ENCODE data around the gene WDR6.

The WDR6 gene

GRCh38 chr3:49030321-49030720 is 23.1 kb downstream of the WDR6 start:
- peaks cover 21% of the 10 kb centered on the region; the same call in 1 of the 2 replicates for H3K79me2 ChIP-seq (ENCODE audit: insufficient read depth, low read depth)
- H3K4me3 ChIP-seq (IDR thresholded peaks at IDR 0.05; ENCODE audit: insufficient read depth, low read depth, low read length) = no peak overlapping the region
- H3K27me3 ChIP-seq (ENCODE audit: insufficient read depth, low read depth) = no peaks in the 10 kb centered on the region
- H3K4me1 ChIP-seq (ENCODE audit: low read depth, poor library complexity, severe bottlenecking) = peaks cover 18% of the 10 kb centered on the region
- H3K36me3 ChIP-seq (ENCODE audit: insufficient read depth) = no peaks in the 10 kb centered on the region
- no peak overlapping the region for H3K27ac ChIP-seq
- H2AFZ ChIP-seq (ENCODE audit: low read depth) = no peak overlapping the region
- TF ChIP-seq, protein P1, sequence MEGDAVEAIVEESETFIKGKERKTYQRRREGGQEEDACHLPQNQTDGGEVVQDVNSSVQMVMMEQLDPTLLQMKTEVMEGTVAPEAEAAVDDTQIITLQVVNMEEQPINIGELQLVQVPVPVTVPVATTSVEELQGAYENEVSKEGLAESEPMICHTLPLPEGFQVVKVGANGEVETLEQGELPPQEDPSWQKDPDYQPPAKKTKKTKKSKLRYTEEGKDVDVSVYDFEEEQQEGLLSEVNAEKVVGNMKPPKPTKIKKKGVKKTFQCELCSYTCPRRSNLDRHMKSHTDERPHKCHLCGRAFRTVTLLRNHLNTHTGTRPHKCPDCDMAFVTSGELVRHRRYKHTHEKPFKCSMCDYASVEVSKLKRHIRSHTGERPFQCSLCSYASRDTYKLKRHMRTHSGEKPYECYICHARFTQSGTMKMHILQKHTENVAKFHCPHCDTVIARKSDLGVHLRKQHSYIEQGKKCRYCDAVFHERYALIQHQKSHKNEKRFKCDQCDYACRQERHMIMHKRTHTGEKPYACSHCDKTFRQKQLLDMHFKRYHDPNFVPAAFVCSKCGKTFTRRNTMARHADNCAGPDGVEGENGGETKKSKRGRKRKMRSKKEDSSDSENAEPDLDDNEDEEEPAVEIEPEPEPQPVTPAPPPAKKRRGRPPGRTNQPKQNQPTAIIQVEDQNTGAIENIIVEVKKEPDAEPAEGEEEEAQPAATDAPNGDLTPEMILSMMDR (conservative IDR thresholded peaks at IDR 0.05; ENCODE audit: low read depth, low read length) = no peak
- H4K20me1 ChIP-seq (ENCODE audit: insufficient read depth) = no peaks in the 10 kb centered on the region
- no peak overlapping the region for H3K9ac ChIP-seq
- H3K4me2 ChIP-seq = no peak overlapping the region

DNA sequence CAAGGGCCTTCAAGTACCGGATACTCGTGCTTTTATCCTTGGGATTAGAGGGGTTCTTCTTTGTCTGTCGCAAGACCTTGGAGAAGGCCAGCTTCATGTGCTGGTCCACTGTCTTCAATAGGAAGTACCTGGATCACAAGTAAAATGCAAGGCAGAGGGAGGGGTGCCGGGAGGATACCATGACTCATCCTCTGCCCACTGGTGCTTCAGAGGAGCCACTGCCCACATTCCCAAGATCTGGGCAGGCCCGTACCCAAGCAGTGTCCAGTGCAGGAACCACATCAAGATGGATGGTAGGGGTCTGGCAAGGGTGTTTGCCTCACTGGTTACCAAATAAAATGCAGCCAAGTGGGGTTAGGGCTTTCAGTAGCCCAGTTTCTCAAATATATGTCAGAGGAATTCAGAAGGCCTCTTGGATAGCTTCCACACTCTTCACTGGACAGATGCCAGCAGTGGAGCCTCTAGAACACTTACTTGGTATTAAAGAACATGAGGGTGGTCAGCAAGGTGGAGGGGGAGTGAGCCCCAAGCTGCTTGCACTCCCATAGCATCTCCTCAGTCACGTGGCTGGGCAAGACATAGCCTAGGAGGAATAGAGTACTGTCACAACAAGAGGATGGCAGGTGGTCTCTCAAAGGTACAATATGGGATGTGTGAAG is 25.6 kb downstream of the WDR6 start:
- H3K79me2 ChIP-seq (ENCODE audit: insufficient read depth, low read depth) = peaks cover 13% of the 10 kb centered on the region; the same call in 1 of the 2 replicates
- H4K20me1 ChIP-seq (ENCODE audit: insufficient read depth) = no peaks in the 10 kb centered on the region
- TF ChIP-seq, protein P1 (conservative IDR thresholded peaks at IDR 0.05; ENCODE audit: low read depth, low read length) = no peak
- no peak overlapping the region for H3K4me2 ChIP-seq
- H3K9ac ChIP-seq = no peak overlapping the region
- peaks cover 16% of the 10 kb centered on the region for H3K4me1 ChIP-seq (ENCODE audit: low read depth, poor library complexity, severe bottlenecking)
- no peak overlapping the region for H3K27ac ChIP-seq
- H3K36me3 ChIP-seq (ENCODE audit: insufficient read depth) = no peaks in the 10 kb centered on the region
- H3K4me3 ChIP-seq (IDR thresholded peaks at IDR 0.05; ENCODE audit: insufficient read depth, low read depth, low read length) = no peak overlapping the region
- no peak overlapping the region for H2AFZ ChIP-seq (ENCODE audit: low read depth)
- H3K27me3 ChIP-seq (ENCODE audit: insufficient read depth, low read depth) = no peaks in the 10 kb centered on the region

GRCh38 chr3:49034650-49035049 is 27.5 kb downstream of the WDR6 start:
- TF ChIP-seq, protein P1 (conservative IDR thresholded peaks at IDR 0.05; ENCODE audit: low read depth, low read length) = no peak
- Histone ChIP-seq H3K4me2 (no peak overlapping the region), H3K36me3 (ENCODE audit: insufficient read depth) (no peaks in the 10 kb centered on the region), H3K4me1 (ENCODE audit: low read depth, poor library complexity, severe bottlenecking) (peaks cover 5% of the 10 kb centered on the region), H2AFZ (ENCODE audit: low read depth) (no peak overlapping the region), H3K27ac (no peak overlapping the region), H3K4me3 (IDR thresholded peaks at IDR 0.05; ENCODE audit: insufficient read depth, low read depth, low read length) (no peak overlapping the region), H3K9ac (no peak overlapping the region), H4K20me1 (ENCODE audit: insufficient read depth) (no peaks in the 10 kb centered on the region), H3K27me3 (ENCODE audit: insufficient read depth, low read depth) (no peaks in the 10 kb centered on the region), H3K79me2 (ENCODE audit: insufficient read depth, low read depth) (no peaks in the 10 kb centered on the region)

DNA sequence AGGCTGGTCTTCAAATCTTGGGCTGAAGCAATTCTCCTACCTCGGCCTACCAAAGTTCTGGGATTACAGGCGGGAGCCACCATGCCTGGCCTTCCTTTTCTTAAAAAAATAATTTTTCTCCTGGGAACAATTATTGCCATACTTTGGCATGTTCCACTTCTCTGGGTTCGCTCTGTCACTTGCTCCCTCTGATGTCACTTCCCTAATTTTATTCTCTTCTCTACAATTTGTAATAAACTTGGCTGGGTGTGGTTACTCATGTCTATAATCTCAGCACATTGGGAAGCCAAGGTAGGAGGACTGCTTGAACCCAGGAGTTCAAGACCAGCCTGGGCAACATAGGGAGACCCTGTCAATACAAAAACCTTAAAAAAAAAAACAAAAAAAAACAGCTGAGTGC is 28.1 kb downstream of the WDR6 start:
- TF ChIP-seq, protein P1 (conservative IDR thresholded peaks at IDR 0.05; ENCODE audit: low read depth, low read length) = no peak
- no peaks in the 10 kb centered on the region for H4K20me1 ChIP-seq (ENCODE audit: insufficient read depth)
- no peak overlapping the region for H3K4me2 ChIP-seq
- no peak overlapping the region for H3K4me3 ChIP-seq (IDR thresholded peaks at IDR 0.05; ENCODE audit: insufficient read depth, low read depth, low read length)
- H2AFZ ChIP-seq (ENCODE audit: low read depth) = no peak overlapping the region
- H3K36me3 ChIP-seq (ENCODE audit: insufficient read depth) = no peaks in the 10 kb centered on the region
- no peak overlapping the region for H3K27ac ChIP-seq
- no peak overlapping the region for H3K9ac ChIP-seq
- H3K79me2 ChIP-seq (ENCODE audit: insufficient read depth, low read depth) = no peaks in the 10 kb centered on the region
- no peaks in the 10 kb centered on the region for H3K27me3 ChIP-seq (ENCODE audit: insufficient read depth, low read depth)
- no peaks in the 10 kb centered on the region for H3K4me1 ChIP-seq (ENCODE audit: low read depth, poor library complexity, severe bottlenecking)
